Measurements from ENCODE around the gene CIBAR2. TPM values are rescaled to one million over a fixed set of nuclear protein-coding genes. Genes with fewer than 3 reads are reported as not detected.
A peak's percentile ranks its signal among the peaks of the same experiment; 100 is the strongest.

Gene CIBAR2
- total RNA-seq, 4 donors from 2014 or later = not detected

GRCh38 chr16:85138073-85138824, 26.0 kb upstream of the CIBAR2 start:
- TF ChIP-seq EP300 (IDR thresholded peaks at IDR 0.05) (no peak), CTCF (IDR thresholded peaks at IDR 0.05) (no peak), POLR2AphosphoS5 (IDR thresholded peaks at IDR 0.05) (no peak), POLR2A (IDR thresholded peaks at IDR 0.05; ENCODE audit: low read depth) (no peak)
- WGBS = 85% methylated on average over 12 of the region's 12 CpGs
- peak overlapping the region; percentile 71 to 88 (median 80) for H3K27ac ChIP-seq (replicated peaks in 1 of 4)
- peaks cover 49 to 56% (median 54%) of the 10 kb centered on the region in 4 donors for H3K4me1 ChIP-seq
- no peak for DNase-seq (ENCODE audit: extremely low spot score)
- H3K36me3 ChIP-seq = no peaks in the 10 kb centered on the region
- no peaks in the 10 kb centered on the region for H3K9me3 ChIP-seq
- no peaks in the 10 kb centered on the region for H3K27me3 ChIP-seq
- H3K4me3 ChIP-seq = peak overlapping the region; percentile 44 to 52 (median 48)
- intact Hi-C loops (cut with DNase I) = no loop called here

- peak; percentile 83 to 93 for TF ChIP-seq POLR2AphosphoS5 (IDR thresholded peaks at IDR 0.05)
- peak; percentile 48 for TF ChIP-seq EP300 (IDR thresholded peaks at IDR 0.05)
- no peak for TF ChIP-seq POLR2A (IDR thresholded peaks at IDR 0.05; ENCODE audit: low read depth)
- TF ChIP-seq CTCF (IDR thresholded peaks at IDR 0.05) = no peak
- 3% methylated on average over 11 of the region's 29 CpGs for WGBS
- no peaks in the 10 kb centered on the region for H3K27me3 ChIP-seq
- DNase-seq (ENCODE audit: extremely low spot score) = peak; percentile 97
- no peaks in the 10 kb centered on the region for H3K9me3 ChIP-seq
- H3K36me3 ChIP-seq = no peaks in the 10 kb centered on the region
- intact Hi-C loops (cut with DNase I) = no loop called here
- H3K4me3 ChIP-seq = peak overlapping the region; percentile 44 to 52 (median 48)
- H3K4me1 ChIP-seq = peaks cover 46 to 56% (median 50%) of the 10 kb centered on the region in 4 donors
- peak overlapping the region; percentile 71 to 88 (median 80) for H3K27ac ChIP-seq (replicated peaks in 1 of 4)
These were observed 25.2 kb upstream of the CIBAR2 start for GRCh38 chr16:85137323-85138072.

GRCh38 chr16:85136702-85137322, 24.5 kb upstream of the CIBAR2 start:
- H3K4me1 ChIP-seq = peaks cover 39 to 54% (median 46%) of the 10 kb centered on the region in 4 donors
- intact Hi-C loops (cut with DNase I) = no loop called here
- DNase-seq (ENCODE audit: extremely low spot score) = no peak
- no peaks in the 10 kb centered on the region for H3K36me3 ChIP-seq
- no peaks in the 10 kb centered on the region for H3K27me3 ChIP-seq
- H3K9me3 ChIP-seq = no peaks in the 10 kb centered on the region
- peak overlapping the region; percentile 44 to 52 (median 48) for H3K4me3 ChIP-seq
- TF ChIP-seq POLR2AphosphoS5 (IDR thresholded peaks at IDR 0.05) = no peak
- no peak for TF ChIP-seq EP300 (IDR thresholded peaks at IDR 0.05)
- no peak for TF ChIP-seq CTCF (IDR thresholded peaks at IDR 0.05)
- TF ChIP-seq POLR2A (IDR thresholded peaks at IDR 0.05; ENCODE audit: low read depth) = no peak
- peak overlapping the region; percentile 71 to 88 (median 80) for H3K27ac ChIP-seq (replicated peaks in 1 of 4)
- 63% methylated on average over 16 of the region's 17 CpGs for WGBS

- intact Hi-C loops (cut with DNase I) = no loop called here
- H3K27me3 ChIP-seq = no peaks in the 10 kb centered on the region
- no peaks in the 10 kb centered on the region for H3K36me3 ChIP-seq
- H3K9me3 ChIP-seq = no peaks in the 10 kb centered on the region
- H3K4me3 ChIP-seq = peak overlapping the region in 3 of 4 donors; percentile 25 to 48 (median 47)
- H3K4me1 ChIP-seq = peaks cover 40 to 57% (median 51%) of the 10 kb centered on the region in 4 donors
- TF ChIP-seq POLR2AphosphoS5 (IDR thresholded peaks at IDR 0.05) (peak in 1 of 2 donors; percentile 27), POLR2A (IDR thresholded peaks at IDR 0.05; ENCODE audit: low read depth) (no peak), CTCF (IDR thresholded peaks at IDR 0.05) (no peak), EP300 (IDR thresholded peaks at IDR 0.05) (no peak)
- 59% methylated on average over 8 of the region's 12 CpGs for WGBS
- H3K27ac ChIP-seq (replicated peaks in 1 of 4) = peak overlapping the region; percentile 71 to 88 (median 80)
- DNase-seq (ENCODE audit: extremely low spot score) = no peak
These were observed 24.0 kb upstream of the CIBAR2 start for GRCh38 chr16:85136213-85136701.

Measured in esophagus muscularis mucosa (tissue), 4 donors.